ENCODE results near the gene MYLK.

DNA sequence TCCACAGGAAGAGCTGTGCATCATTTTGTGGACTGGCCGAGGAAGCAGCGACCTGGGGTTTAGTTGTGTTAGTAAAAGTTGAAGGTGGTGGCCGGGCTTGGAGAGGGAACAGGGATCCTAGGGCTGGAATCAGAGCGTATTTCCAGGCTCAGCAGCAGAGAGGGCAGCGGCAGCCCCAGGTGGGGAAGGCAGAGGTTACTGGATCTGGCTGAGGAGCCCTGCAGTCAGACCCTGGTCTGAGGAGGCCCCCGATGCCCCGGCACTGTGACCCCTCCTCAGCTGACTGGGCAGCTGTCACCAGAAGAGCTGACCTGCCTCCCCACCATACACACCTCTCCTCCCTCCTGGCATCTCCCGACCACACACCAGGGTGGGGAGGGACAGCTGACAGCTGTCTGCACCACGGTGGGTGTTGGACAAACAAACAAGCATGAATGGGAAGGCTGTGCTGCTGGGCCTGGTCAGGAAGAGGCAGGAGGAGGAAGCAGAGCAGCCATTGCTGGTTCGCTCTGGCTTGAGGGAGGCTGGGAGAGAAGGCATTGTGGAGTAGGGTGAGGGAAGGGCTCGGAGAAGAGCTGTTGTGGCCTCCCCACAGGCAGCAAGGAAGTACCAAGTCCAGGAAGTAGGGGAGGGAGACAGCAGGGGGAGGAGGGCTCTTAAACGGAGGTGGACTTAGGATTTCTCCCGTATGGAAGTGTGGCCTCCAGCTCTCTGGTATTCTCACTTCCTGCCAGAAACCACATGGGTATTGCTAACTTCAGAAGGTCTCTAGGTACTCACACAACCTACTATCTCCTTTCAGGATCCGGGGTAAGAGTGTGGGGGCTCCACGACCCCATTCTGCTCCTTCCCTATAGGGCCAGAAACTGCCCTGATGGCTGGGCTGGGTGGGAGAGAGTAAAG, 249.7 kb downstream of the MYLK start:
- TF ChIP-seq CTCF (conservative IDR thresholded peaks at IDR 0.05; ENCODE audit: low read depth, low read length): no peak
- no peak for TF ChIP-seq ELK1 (IDR thresholded peaks at IDR 0.05; ENCODE audit: borderline replicate concordance, low read depth, low read length)
- no peak for TF ChIP-seq POLR2A (IDR thresholded peaks at IDR 0.05; ENCODE audit: low read depth, low read length)
- TF ChIP-seq FOS (IDR thresholded peaks at IDR 0.05; ENCODE audit: low read depth, low read length): no peak
- TF ChIP-seq MXI1 (IDR thresholded peaks at IDR 0.05; ENCODE audit: borderline replicate concordance, low read depth, low read length): peak; percentile 4; the same call in 1 of the 2 replicates
- no peak for TF ChIP-seq CEBPB (IDR thresholded peaks at IDR 0.05; ENCODE audit: low read depth, low read length)
- no peak for TF ChIP-seq USF2 (IDR thresholded peaks at IDR 0.05; ENCODE audit: low read depth, low read length)
- no peak for TF ChIP-seq RAD21 (IDR thresholded peaks at IDR 0.05; ENCODE audit: low read length)
- no peak for TF ChIP-seq MAZ (IDR thresholded peaks at IDR 0.05; ENCODE audit: borderline replicate concordance, low read depth, low read length)
- TF ChIP-seq BHLHE40 (IDR thresholded peaks at IDR 0.05; ENCODE audit: low read depth, low read length): no peak

All from IMR-90 (cell line).